Rectal smooth muscle tissue (tissue), 1 donor: ENCODE results near the gene TMEM242.
A peak's percentile ranks its signal among the peaks of the same experiment; 100 is the strongest.

Source experiments
- H3K27ac ChIP-seq: one replicate; pipeline ENCODE4 v1.7.0; 2013; ENCODE audit warnings: low read depth, low read length, inconsistent platforms
- H3K27me3 ChIP-seq: one replicate; pipeline ENCODE4 v1.7.0; 2013; ENCODE audit warnings: low read length; ENCODE audit not compliant: control insufficient read depth, insufficient read depth
- H3K36me3 ChIP-seq: one replicate; pipeline ENCODE4 v1.7.0; 2013; ENCODE audit warnings: low read length; ENCODE audit not compliant: control insufficient read depth, insufficient read depth
- H3K4me1 ChIP-seq: one replicate; pipeline ENCODE4 v1.7.0; 2013; ENCODE audit warnings: low read length; ENCODE audit not compliant: control insufficient read depth, insufficient read depth
- H3K4me3 ChIP-seq: one replicate; pipeline ENCODE4 v1.7.0; 2013; ENCODE audit warnings: low read length
- H3K9ac ChIP-seq: one replicate; pipeline ENCODE4 v1.7.0; 2013; ENCODE audit warnings: low read length

Gene TMEM242

DNA sequence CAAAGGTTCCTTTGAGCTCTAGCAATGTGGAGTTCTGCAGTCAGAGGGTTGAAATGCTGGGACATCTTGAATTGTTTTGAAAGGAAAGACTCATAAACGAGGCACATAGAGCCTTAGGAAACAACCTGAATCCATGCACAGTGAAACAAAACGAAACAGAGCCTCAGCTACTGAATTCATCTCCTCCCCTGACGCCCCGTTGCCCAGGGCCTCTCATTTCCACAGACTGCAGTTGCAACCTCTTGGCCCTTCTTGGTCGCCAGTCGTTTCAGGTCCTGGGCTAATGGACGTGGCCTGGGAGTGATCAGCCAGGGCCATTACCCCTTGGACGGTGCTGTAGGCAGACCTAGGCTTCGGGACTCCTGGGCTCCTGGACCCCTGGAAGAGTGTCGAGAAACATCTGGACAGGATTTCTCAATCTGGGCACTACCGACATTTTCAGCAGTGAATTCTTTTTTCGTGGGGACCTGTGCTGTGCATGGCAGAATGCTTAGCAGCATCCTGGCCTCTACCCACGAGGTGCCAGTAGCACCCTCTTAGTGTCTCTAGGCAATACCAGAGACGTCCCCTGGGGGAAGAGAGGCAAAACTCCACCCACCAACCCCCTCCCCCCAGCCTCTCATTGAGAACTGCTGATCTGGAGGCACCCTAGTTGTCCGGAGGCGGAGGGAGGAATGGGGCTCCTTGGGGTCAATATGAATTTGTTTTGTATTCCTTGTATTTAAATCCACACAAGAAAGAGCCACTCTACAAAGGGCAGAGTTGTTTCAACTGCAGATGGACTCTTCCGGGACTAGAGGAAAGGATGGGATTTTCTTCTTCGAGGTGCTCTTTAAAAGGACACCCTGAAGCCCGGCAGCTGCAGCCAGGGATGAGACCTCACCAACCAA is 50.2 kb downstream of the TMEM242 start:
- no peak overlapping the region for H3K4me3 ChIP-seq
- H3K27ac ChIP-seq: no peak overlapping the region
- H3K36me3 ChIP-seq: no peaks in the 10 kb centered on the region
- no peaks in the 10 kb centered on the region for H3K27me3 ChIP-seq
- peaks cover 5% of the 10 kb centered on the region for H3K4me1 ChIP-seq
- H3K9ac ChIP-seq: no peak overlapping the region

DNA sequence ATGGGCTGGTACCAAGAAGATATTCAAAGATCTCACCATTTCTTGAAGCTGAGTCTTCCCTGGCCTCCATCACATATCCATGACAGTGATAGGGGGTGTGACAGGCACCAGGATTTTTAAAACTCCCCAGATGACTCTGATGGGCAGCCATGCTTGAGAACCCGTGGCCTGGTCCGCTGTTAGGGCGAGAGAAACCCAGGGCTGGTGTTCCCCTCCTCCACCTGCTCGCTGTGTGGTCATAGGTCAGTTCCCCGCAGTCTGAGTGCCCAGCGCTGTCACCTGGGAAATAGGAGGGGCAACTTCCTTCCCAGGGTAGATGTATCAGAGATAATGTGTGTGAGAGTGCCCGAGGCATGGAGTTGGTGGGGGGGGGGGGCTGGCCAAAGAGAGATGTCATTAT is 50.9 kb downstream of the TMEM242 start:
- Histone ChIP-seq H3K27me3 (no peaks in the 10 kb centered on the region), H3K4me1 (peaks cover 5% of the 10 kb centered on the region), H3K27ac (no peak overlapping the region), H3K4me3 (no peak overlapping the region), H3K9ac (no peak overlapping the region), H3K36me3 (no peaks in the 10 kb centered on the region)

DNA sequence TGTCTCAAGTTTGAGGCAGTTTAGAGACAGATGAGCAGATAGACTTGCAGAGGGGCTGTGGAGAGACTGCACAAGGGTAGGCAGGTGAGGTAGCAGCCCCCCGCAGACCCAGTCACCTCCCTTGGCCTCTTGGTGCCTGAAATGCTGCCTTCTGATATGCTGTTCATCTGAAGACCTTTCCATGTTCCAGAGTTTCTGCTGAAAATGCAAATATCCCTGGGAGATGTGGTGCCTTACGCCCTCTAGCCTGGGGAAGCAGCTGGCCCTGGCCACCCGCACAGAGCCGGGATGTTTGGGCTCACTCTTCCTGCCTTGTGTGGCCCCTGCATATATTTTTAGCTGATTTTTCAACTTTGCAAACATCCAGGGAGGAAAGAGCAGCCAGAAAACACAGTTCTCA is 51.4 kb downstream of the TMEM242 start:
- H3K4me3 ChIP-seq: no peak overlapping the region
- no peak overlapping the region for H3K27ac ChIP-seq
- H3K4me1 ChIP-seq: peaks cover 5% of the 10 kb centered on the region
- H3K27me3 ChIP-seq: no peaks in the 10 kb centered on the region
- H3K9ac ChIP-seq: no peak overlapping the region
- H3K36me3 ChIP-seq: no peaks in the 10 kb centered on the region

DNA sequence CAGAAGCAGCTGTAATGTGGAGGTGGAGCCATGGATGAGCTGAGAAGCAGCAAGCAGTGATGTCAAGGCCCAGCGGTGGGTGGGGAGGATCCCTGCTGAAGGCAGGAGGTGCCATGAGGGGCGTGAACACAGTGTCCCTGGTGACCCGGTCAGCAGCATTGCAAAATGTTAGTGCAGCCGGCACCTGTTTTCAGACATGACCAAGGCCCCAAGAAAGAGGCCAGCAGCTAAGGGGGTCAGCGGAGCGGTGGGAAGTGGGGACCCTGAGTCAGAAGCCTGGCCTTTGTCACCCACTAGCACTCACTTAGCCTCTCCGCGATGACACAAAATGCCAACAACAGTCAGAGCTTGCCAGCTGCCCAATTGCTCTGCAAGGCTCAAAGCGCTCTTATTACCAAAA is 51.9 kb downstream of the TMEM242 start:
- Histone ChIP-seq H3K4me3 (no peak overlapping the region), H3K27ac (no peak overlapping the region), H3K27me3 (no peaks in the 10 kb centered on the region), H3K4me1 (peaks cover 5% of the 10 kb centered on the region), H3K36me3 (no peaks in the 10 kb centered on the region), H3K9ac (no peak overlapping the region)

DNA sequence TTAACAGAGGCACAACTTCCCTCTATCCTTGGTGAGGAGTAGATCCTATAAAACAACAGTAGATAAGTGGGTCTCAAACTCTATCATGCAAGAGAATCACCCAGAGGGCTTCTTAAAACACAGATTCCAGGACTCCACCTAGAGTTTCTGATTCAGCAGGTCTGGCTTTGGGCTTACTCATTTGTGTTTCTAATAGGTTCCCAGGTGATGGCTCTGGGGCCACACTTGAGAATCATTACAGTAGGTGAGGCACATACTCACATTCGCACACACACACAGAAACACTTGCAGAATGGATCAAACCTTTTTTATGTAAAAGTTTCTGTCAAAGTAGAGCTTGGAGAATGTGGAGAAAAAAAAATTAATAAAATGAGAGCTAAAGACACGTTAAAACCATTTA is 52.4 kb downstream of the TMEM242 start:
- Histone ChIP-seq H3K27ac (no peak overlapping the region), H3K4me3 (no peak overlapping the region), H3K4me1 (peaks cover 5% of the 10 kb centered on the region), H3K27me3 (no peaks in the 10 kb centered on the region), H3K9ac (no peak overlapping the region), H3K36me3 (no peaks in the 10 kb centered on the region)

DNA sequence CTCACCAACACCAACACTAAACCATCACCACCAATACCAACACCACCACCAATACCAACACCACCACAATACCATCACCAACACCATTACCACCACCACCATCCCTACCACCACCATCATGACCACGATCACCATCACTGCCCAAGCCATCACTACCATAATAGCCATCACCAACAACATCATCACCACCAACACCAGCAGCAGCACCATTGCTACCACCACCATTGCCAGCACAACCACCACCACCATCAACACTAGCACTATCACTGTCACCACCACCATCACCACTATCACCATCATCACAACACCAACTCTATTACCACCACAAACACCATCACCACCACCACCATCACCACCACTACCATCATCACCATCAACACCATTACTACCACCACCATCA is 53.0 kb downstream of the TMEM242 start:
- Histone ChIP-seq H3K27ac (no peak overlapping the region), H3K36me3 (no peaks in the 10 kb centered on the region), H3K4me1 (peaks cover 5% of the 10 kb centered on the region), H3K9ac (no peak overlapping the region), H3K27me3 (no peaks in the 10 kb centered on the region), H3K4me3 (no peak overlapping the region)

DNA sequence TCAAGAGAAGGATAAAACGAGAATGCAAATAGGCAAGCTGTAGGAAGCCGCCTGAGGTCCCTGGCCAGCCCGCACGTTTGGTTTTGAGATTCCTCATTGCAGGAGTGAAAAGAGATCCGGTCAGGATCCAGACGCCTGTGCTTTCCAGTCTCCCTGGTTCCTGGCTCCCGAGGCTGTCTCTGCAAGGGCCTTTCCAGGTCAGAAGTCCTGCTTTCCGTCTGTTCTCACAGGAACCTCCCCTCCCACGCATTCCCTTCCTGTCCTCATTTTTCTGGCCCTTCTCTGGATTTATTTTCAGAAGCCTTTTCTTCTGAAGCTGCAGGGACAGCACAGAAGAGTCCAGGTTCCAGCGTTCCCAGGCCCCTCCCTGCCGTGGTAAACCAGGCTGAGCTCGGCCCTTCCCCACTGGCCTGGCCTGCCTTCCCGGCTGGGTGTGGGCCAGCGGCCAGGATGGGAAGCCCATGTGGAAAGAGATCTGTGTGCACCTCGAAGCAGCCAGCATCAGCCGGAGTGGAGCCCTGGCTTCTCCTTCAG is 54.0 kb downstream of the TMEM242 start:
- H3K27ac ChIP-seq: peak overlapping the region; percentile 47
- peak overlapping the region; percentile 22 for H3K4me3 ChIP-seq
- H3K27me3 ChIP-seq: no peaks in the 10 kb centered on the region
- H3K9ac ChIP-seq: no peak overlapping the region
- H3K4me1 ChIP-seq: peaks cover 5% of the 10 kb centered on the region
- no peaks in the 10 kb centered on the region for H3K36me3 ChIP-seq

DNA sequence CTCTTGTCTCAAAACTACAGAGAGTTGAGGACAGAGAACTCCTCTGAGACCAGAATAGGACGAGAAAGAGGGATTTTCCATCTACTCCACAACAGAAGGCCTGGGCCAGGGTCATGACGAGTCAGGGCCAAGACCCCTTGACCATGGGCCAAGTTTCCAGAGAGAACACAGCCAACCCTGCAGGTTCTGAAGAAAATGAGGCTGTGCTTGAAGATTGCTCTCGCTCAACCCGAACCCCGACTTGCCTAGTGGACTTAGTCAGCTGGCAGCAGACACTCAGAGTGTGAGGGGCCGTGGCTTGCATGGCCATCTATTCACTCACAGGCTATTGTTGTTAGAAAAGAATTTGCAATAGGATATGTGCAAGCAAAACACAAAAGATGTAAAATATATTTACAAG is 54.5 kb downstream of the TMEM242 start:
- Histone ChIP-seq H3K4me1 (peaks cover 5% of the 10 kb centered on the region), H3K9ac (no peak overlapping the region), H3K27me3 (no peaks in the 10 kb centered on the region), H3K4me3 (no peak overlapping the region), H3K36me3 (no peaks in the 10 kb centered on the region), H3K27ac (peak overlapping the region; percentile 16)

DNA sequence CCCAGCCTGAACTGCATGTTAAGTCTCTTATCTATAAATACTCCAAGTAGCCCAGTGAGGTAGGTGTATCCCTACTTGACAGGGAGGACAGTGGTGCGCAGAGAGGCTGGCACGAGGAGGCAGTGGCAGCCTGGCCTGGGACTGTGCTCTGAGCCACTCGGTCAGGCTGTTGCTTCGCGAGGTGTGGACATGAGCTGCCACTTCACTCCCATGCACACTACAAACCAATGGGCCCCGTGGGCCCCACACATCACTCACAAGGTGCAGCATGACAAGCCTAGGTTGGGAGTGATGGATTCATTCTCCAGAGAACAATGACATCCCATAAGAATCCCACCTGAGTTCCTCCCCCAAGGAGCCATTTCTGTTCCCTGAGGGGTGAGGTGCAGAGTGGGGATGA is 54.9 kb downstream of the TMEM242 start:
- H3K4me3 ChIP-seq: no peak overlapping the region
- no peaks in the 10 kb centered on the region for H3K36me3 ChIP-seq
- H3K9ac ChIP-seq: no peak overlapping the region
- no peak overlapping the region for H3K27ac ChIP-seq
- H3K27me3 ChIP-seq: no peaks in the 10 kb centered on the region
- H3K4me1 ChIP-seq: peaks cover 5% of the 10 kb centered on the region

DNA sequence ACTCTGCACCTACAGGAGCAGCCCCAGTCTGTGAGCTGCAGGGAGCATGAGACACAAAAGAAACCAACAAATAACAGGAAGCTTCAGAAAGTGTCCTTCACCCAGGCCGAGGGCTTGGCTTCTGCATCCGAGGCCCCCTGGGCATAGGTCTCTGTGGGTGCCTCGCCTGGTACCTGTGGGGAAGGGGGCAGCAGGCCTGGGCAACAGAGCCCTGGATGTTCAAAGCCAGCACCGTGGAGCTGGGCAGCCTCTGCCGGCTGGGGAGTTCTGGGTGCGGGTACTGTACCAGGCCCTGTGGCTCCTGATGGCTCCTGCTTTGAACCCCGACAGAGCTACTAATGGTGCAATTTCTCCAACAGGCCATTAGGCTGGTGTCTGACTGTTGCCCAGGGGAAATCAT is 55.7 kb downstream of the TMEM242 start:
- Histone ChIP-seq H3K27me3 (no peaks in the 10 kb centered on the region), H3K4me3 (no peak overlapping the region), H3K27ac (no peak overlapping the region), H3K4me1 (peaks cover 5% of the 10 kb centered on the region), H3K36me3 (no peaks in the 10 kb centered on the region), H3K9ac (no peak overlapping the region)

DNA sequence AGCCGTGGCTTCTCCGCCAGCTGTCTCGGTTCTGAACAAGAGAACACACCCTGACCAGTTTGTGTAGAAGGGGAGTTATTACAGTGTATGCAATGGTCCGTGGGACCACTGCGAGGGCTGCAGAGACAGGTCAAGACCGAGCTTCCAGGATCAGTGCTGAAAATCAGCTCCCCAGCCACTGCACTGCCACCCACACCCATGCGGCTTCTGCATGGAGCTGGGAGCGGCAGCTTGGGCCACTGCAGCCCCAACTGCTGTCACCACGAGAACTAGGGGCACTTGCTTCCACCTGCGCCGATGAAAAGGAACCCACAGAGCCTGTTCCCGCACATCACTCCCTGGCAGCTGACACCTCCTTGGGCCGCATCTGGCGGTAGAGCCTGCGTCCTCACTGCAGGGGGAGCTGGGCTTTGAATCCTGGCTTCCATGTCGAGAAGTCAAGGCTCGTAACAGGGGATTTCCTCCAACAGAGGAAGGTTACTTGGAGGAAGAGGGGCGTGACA is 56.2 kb downstream of the TMEM242 start:
- H3K27ac ChIP-seq: no peak overlapping the region
- H3K4me3 ChIP-seq: no peak overlapping the region
- no peaks in the 10 kb centered on the region for H3K27me3 ChIP-seq
- H3K36me3 ChIP-seq: no peaks in the 10 kb centered on the region
- H3K4me1 ChIP-seq: peaks cover 5% of the 10 kb centered on the region
- no peak overlapping the region for H3K9ac ChIP-seq

DNA sequence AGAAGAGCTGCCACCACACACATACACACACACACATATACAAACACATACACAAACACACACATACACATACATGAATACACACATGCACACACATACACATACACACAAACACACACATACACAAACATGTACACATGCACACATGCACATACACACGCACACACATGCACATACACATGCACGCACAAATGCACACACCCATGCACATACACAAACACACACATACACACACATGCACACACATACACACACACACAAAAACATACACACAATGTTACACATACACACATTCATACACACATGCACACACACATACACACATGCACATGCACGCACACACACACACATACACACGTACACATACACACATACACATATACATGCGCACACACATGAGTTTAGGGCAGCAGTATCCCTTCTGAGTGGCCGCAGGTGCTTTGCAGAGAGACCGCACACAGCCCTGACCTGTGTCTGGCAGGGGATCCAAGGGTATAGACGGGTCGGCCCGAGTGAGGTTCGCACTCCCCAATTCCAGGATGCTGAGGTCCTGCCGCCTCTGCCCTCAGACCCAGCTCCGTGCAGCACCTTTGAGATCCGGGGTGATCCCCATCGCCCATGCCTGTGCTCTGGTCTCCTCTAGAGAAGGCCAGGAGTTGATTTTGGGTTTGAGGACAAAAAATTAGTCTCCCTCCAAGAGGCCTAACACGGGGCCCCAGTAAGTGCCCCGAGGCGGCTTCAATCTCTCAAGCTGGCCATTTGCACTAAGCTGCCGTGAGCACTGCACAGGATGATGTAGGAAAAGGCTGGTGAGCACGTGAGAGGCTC is 56.8 kb downstream of the TMEM242 start:
- H3K36me3 ChIP-seq: no peaks in the 10 kb centered on the region
- H3K4me1 ChIP-seq: peaks cover 5% of the 10 kb centered on the region
- no peak overlapping the region for H3K27ac ChIP-seq
- no peak overlapping the region for H3K4me3 ChIP-seq
- no peaks in the 10 kb centered on the region for H3K27me3 ChIP-seq
- no peak overlapping the region for H3K9ac ChIP-seq
